ENCODE data around the gene NUP35.

- TF ChIP-seq, protein P1, sequence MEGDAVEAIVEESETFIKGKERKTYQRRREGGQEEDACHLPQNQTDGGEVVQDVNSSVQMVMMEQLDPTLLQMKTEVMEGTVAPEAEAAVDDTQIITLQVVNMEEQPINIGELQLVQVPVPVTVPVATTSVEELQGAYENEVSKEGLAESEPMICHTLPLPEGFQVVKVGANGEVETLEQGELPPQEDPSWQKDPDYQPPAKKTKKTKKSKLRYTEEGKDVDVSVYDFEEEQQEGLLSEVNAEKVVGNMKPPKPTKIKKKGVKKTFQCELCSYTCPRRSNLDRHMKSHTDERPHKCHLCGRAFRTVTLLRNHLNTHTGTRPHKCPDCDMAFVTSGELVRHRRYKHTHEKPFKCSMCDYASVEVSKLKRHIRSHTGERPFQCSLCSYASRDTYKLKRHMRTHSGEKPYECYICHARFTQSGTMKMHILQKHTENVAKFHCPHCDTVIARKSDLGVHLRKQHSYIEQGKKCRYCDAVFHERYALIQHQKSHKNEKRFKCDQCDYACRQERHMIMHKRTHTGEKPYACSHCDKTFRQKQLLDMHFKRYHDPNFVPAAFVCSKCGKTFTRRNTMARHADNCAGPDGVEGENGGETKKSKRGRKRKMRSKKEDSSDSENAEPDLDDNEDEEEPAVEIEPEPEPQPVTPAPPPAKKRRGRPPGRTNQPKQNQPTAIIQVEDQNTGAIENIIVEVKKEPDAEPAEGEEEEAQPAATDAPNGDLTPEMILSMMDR (IDR thresholded peaks at IDR 0.05 in 4 of 5, conservative IDR thresholded peaks at IDR 0.05 in 1 of 5), result no peak
- TF ChIP-seq POLR2A (IDR thresholded peaks at IDR 0.05), result no peak
Observed at GRCh38 chr2:183166210-183166609, 42.0 kb downstream of the NUP35 start.

Data from gastrocnemius medialis (tissue), 4 donors.